Measurements from ENCODE around the gene VPS13D.

The VPS13D gene

GRCh38 chr1:12488666-12489354, 259.0 kb downstream of the VPS13D start:
- peak; percentile 20 for DNase-seq (ENCODE audit: low spot score)

DNA sequence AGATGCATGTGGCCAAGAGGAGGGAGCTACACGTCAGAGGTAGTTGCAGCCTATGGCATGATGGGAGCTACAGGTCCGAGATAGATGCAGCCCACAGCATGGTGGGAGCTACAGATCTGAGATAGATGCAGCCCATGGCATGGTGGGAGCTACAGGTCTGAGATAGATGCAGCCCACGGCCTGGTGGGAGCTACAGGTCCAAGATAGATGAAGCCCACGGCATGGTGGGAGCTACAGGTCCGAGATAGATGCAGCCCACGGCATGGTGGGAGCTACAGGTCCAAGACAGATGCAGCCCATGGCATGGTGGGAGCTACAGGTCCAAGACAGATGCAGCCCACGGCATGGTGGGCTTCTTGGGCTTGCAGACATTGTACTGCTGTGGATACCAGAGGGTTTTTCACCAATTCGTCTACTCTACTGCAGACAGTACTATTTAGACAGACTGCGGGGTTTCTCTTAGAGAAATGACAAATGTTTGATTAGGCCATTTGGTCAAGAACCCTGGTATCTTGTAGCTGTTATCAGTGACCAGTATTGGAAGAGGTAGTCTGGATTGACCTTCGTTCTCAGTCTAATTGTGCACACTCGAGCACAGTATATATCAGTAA, 260.8 kb downstream of the VPS13D start:
- DNase-seq (ENCODE audit: low spot score) = no peak

DNA sequence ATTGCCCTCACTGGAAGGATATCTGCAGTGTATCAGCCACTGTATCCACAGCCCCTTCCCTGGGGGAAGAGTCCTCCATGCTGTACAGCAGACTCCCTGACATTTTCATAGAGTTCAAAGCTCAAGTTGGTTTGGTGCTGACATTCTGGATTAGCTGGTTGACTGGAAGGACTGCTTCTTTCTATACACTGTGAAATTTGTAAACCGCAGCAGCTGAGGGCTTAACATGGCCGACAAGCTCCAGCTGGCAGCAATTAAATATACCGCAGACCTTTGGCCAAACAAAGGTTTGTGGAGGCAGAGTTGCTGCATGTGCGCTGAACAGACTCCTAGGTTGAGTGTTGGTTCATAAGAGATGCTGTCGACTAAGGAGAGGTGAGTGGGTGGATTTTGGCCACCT, 261.8 kb downstream of the VPS13D start:
- peak; percentile 61 for DNase-seq (ENCODE audit: low spot score)

- DNase-seq (ENCODE audit: low spot score) = no peak
Measured at GRCh38 chr1:12495725-12496124, 265.9 kb downstream of the VPS13D start.

GRCh38 chr1:12496154-12496961, 266.5 kb downstream of the VPS13D start:
- DNase-seq (ENCODE audit: low spot score) = no peak

DNA sequence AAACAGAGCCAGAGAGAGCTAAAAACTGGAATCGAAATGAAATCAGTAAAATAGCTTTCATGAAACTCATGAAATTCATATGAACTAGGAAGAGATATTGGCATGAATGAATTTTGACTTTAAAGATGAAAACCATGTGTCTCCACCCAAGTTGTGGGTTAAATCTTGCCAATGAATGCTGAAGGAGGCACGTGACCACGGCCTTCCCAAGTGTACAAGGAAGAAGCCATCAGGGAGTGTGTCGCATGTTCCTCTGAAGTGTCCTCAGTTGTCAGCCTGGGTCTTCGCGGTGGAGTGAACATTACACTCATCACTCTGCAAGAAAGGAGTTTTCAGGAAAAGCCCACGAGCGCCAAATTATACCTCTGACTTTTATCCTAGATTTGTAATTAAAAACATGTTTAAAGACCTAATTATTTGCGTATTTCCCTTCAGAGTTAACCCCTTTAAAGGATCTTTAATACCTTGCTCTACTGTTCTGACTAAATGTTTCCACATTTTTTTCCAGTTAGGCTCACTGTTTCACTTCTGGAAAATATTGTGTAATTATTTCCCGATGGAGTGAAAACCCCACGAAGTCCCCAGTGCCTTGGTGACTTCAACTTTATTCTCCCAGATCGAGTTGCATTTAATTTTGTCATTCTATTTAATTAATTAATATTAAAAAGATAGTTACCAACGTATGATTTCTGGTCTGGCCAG, 269.9 kb downstream of the VPS13D start:
- DNase-seq (ENCODE audit: low spot score) = no peak

GRCh38 chr1:12501661-12502060, 271.8 kb downstream of the VPS13D start:
- DNase-seq (ENCODE audit: low spot score) = no peak

GRCh38 chr1:12502336-12503109, 272.7 kb downstream of the VPS13D start:
- no peak for DNase-seq (ENCODE audit: low spot score)

GRCh38 chr1:12503709-12504108, 273.9 kb downstream of the VPS13D start:
- DNase-seq (ENCODE audit: low spot score) = no peak

DNA sequence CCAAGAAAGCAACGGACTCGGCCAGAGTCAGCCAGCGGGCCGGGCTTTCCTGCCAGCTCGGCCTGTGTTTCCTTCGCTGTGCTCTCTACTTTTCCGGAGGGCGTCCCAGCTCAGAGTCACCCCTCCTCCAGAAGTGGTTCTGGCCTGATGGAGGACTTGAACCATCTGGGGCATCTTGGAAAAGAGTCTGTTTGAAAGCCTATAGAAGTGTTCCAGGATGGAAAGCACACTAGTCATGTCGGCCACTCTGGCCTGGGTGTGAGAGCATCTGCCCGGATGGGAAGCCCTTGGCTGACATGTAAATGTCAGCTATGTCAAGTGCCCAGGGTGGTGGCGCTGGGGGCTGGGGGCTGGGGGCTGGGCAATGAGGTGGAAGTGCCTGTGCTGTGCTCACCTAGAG, 274.8 kb downstream of the VPS13D start:
- no peak for DNase-seq (ENCODE audit: low spot score)

- DNase-seq (ENCODE audit: low spot score) = no peak
Measured at GRCh38 chr1:12505231-12505630, 275.4 kb downstream of the VPS13D start.

- no peak for DNase-seq (ENCODE audit: low spot score)
Measured at GRCh38 chr1:12505639-12506280, 275.9 kb downstream of the VPS13D start.

DNA sequence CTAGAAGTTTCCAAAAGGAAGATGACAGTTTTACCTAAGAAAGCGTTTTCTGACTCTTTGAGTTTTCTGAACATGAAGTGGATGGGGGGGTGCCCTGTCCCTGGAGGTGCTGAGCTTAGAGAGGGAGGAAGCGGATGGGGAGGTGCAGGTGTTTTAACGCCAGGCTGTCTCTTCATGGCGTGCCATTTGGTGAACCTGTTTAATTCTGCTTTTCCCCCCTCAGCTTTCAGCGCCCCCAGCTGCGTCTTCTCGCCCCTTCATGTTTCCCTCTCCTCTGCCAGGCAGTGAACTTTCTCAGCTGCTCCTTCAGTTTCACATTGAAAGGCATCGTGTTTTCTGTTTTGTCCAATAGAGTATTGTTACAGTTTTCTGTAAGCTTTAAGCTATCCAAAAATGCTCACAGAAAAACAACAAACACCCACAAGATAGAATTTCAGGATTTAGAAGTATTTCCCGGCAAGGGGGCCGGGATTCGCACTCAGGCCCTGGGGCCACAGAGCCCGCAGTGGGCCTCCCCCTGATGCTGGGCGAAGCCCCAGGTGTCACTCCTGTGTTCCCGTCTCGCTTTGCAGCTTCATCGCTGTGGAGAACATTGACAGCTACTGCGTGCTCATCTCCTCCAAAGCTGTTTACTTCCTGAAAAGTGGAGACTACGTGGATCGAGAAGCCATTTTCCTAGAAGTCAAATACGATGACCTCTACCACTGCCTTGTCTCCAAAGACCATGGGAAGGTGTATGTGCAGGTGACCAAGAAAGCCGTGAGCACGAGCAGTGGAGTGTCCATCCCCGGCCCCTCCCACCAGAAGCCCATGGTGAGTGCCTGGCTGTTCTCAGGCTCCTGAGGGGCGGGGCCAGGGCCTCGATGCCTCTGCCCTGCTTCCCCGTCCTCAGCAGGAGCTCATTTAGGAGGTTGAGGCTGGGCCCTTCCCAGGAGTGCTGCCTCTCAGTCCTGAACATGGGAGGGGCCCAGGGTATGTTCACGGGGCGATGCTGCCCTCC, 276.8 kb downstream of the VPS13D start:
- no peak for DNase-seq (ENCODE audit: low spot score)

DNA sequence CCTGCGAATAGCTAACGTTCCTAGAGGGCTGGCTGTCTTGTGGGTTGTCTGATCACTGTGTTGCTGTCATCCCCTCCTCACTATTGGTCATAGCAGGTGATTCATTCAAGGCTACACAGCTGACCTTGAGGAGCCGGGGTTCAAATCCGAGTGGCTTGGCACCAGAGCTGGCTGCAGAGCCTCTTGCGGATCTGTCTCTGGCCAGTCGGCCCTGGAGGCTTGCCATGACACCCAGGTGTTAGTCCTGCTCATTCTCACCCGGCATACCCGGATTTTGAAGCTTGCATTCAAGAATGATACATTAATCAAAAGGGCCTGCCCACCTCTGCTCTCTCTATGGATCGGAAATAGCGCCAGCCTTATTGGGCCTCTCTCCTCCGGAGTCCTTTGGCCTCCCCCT, 277.8 kb downstream of the VPS13D start:
- no peak for DNase-seq (ENCODE audit: low spot score)

DNA sequence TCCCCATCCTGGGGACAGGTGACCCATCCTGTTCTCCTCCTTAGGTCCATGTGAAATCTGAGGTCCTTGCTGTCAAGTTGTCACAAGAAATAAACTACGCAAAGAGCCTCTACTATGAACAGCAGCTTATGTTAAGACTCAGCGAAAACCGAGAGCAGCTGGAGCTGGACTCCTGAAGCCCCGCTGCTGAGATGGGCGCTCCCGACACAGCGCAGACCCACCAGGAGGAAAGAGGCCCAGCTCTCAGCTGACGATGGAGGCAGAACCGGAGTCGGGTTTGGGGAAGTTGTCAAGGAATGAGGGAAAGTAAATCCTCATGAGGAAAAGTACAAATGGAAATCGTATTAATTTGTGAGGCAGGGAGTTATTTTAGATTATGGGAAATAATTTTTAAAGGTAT, 279.0 kb downstream of the VPS13D start:
- no peak for DNase-seq (ENCODE audit: low spot score)

GRCh38 chr1:12511128-12511484, 281.3 kb downstream of the VPS13D start:
- DNase-seq (ENCODE audit: low spot score) = no peak

- no peak for DNase-seq (ENCODE audit: low spot score)
Measured at GRCh38 chr1:12511516-12512468, 282.0 kb downstream of the VPS13D start.

GRCh38 chr1:12513181-12513580, 283.4 kb downstream of the VPS13D start:
- DNase-seq (ENCODE audit: low spot score) = no peak

- DNase-seq (ENCODE audit: low spot score) = no peak
Measured at GRCh38 chr1:12514590-12514989, 284.8 kb downstream of the VPS13D start.

Data from SW480 (cell line).